GM18861 (cell line): Measurements from ENCODE around the gene DTHD1.

Experiments
- ATAC-seq: cut with Tn5 transposase; IDR thresholded peaks from one replicate; pipeline ENCODE4 v1.9.1; 2021; ENCODE audit not compliant: unreplicated experiment

DTHD1 gene

DNA sequence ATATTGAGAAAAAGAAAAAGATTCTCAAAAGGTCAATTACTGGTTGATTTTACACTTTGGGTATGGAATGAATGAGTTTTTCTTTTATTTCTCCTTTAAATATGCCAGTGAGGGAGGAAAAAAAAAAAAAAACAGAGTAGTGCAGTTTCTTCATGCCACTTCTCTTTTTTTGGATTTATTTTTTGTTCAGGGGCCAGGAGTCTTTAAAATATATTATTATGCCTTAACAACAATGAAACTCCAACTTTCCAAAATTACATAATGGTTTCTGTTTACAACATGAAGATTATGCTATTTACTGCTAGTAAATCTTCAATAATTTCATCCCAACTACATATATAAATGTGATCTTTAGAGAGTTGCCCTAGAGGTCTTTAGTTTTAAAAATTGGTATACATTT lies 31.9 kb downstream of the DTHD1 start:
- no peak for ATAC-seq

DNA sequence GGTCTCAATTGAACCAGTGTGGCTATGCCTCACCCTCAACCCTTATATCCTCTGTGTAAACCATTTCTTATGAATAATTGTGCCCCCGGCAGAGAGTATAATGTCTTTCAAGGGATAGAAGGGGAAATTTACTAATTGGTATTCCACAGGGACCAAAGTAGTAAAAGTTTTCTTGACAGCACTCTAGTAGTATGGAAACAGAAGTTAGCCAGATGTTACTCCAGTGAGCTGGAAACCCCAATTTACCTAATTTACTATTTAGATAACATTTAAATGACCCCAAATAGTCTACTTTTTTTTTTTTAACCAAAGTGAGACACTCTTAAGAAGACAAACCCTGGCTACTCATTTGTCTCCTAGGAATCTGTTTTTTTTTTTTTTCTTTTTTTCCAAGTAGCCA lies 32.3 kb downstream of the DTHD1 start:
- ATAC-seq, result no peak

DNA sequence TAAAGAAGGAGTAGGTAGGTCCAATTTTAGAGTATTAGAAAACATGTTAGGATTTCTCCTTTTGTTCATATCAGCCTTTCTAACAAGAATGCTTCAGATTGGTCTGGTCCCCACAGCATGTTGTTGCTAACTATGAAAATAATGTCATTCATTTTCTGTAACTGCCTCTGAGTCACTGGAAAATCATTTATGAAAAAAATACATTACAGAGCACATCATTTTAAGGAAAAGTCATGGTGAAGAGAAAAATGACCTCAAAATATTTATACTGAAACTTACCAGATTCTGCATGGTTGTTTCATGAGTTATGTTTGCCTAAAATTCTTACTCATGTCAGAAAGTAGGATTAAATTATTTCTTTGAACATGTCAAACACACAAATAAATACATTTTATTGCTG lies 35.2 kb downstream of the DTHD1 start:
- no peak for ATAC-seq

DNA sequence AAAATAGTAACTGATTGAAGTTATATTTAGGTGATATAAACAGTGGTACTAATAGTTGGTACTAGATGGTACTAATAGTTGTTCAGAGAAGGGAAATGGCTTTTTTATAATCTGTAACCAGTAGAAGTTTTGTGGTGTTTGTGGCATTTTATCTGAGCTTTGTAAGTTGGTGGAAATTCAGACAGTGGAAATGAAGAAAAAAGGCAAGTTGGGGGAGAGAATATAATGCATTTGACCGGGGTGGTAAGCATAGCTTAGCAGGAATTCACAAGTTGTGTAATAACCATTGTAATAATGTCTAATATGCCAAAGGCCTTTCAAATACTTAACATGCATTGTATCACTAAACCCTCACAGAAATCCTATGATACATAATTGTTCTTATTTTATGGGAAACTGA lies 36.3 kb downstream of the DTHD1 start:
- ATAC-seq, result no peak

DNA sequence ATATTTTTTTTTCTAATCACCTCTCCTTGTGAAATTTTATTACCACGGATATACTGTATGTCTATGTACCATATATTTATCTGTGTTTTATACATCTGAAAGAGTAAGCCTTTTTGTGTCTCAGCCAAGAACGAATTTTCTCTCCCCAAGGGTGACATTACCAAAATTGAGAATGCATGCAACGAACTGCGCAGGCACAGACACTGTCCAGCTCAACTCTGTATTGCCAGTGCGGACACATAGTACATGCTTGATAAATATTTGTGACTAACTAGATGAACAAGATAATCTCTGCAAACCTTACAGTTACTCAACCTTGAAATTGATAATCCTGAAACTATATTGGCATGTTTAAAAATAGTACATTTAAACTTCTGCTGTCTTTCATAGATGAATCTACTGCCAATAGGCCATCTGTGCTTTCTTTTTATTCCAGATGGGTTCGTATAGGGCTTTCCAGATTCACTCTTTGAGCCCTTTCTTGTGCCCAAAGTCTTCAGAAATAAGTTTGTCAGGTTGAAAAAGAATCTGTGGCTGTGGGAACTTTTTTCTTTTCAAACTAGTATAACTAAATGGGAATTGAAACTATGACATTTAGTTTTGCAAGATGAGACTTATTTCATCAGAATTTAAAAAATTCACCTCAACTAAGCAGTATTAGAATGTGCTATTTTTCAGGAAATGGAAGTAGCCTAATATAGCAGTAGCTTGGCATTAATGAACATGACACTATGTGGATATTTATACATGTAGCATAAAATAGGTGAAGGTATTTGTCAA lies 38.9 kb downstream of the DTHD1 start:
- ATAC-seq, result peak; percentile 37

DNA sequence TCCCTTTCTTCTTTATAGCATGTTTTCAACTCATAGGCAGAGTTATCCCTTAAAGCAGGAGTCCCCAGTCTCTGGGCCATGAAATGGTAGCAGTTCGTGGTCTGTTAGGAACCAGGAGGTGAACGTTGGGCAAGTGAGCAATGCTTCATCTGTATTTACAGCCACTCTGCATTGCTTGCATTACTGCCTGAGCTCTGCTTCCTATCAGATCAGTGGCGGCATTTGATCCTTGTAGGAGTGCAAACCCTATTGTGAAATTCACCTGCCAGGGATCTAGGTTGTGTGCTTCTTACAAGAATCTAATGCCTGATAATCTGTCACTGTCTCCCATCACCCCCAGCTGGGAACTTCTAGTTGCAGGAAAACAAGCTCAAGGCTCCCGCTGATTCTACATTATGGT lies 39.8 kb downstream of the DTHD1 start:
- no peak for ATAC-seq

DNA sequence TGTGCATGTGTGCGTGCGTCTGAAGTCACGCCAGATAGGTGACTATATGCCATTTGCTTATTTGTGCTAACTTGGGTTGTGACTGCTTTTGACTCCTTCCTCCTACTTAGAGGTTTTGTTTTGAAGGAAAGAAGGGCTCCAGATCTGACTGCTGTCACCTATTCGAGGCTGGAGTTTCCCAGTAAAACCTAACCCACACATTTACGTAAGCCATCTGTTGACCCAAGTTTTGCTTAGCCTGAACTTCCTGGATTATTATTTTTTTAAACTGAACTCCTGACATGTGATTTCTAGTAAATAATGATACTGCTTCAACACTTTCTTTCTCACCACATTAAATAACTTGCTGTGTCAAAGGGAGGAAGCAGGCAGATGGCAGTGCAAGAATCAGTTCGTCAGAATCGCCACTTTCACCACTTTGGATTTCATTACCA lies 41.5 kb downstream of the DTHD1 start:
- no peak for ATAC-seq

DNA sequence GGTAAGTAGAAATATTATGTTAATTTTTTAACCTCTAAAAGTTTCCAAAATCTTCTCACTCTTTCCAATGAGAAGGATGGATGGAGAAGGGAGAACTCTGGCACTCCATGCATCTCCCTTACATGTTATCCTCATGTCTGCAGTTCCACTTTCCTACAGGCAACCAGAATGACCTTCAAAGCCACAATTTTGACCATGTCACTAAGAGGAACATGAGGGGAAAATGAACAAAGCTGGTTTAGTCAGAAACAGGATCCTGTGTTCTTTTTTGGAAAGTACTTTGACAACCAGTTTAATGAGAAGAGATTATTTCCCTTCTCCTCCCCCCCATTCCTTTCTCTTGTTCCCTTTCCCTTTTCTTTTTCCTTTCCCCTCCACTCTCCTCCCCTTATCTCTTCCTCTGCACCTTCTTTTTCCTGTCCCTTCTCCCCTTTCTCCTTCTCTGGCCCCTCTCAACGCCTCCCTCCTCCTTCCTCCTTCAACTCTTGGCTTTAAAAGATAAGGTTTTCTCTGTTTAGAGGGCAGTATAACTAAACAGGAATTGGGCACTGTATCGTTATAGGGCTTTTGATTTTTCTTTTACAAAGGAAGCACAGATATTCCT lies 42.5 kb downstream of the DTHD1 start:
- ATAC-seq, result no peak

DNA sequence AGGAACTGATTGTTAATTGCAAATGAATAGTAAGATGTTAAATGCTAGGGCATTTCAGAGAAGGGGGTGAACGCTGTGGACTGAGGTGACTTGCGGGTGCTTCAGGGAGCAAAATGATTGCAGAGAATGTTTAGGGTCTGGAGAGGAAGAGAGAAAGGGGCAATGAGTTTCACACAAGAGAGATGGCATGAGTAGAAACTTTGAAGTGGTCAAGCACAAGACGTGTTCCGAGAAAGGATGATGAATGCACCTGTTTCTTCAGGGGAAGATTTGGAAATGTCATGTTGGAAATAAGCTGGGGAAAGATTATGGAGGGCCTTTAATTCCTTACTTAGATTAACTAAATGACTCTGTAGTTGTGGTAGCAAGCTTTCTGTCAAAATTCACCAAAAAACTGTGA lies 43.4 kb downstream of the DTHD1 start:
- no peak for ATAC-seq

DNA sequence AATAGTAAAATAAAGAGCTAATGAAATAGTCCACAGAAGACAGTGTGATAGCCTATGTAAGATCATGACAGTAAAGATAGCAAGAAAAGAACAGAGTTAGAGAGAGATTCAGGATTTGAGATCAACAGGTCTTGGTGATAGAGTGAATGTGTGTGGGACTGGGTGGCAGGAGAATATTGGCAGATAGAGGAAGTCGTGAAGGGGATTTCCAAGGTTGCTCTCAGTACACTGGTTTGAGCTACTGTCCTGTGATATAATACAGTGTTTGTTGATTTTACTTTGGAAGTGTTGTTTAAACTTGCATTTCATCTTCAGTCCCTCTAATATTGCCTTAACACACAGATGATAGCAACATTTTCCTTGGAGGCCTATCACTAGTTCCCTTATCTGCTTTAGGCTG lies 44.1 kb downstream of the DTHD1 start:
- peak; percentile 74 for ATAC-seq

DNA sequence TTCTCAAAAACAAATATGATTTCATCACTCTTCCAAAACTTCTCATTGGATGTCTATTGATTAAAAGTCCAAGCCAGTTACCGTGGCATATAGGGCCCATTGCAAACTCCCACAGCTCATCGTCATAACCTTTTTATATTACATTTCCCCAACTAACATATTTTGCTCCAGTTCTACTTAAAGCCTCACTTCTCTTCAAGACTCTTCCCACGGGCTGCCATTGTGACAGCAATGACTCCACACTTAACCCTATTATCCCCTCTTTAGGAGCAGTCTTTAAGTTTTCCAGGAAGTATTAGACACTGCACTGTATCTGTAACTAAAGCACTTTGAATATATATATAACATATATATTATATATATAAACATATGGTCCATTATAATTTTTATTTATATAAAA lies 44.5 kb downstream of the DTHD1 start:
- no peak for ATAC-seq

DNA sequence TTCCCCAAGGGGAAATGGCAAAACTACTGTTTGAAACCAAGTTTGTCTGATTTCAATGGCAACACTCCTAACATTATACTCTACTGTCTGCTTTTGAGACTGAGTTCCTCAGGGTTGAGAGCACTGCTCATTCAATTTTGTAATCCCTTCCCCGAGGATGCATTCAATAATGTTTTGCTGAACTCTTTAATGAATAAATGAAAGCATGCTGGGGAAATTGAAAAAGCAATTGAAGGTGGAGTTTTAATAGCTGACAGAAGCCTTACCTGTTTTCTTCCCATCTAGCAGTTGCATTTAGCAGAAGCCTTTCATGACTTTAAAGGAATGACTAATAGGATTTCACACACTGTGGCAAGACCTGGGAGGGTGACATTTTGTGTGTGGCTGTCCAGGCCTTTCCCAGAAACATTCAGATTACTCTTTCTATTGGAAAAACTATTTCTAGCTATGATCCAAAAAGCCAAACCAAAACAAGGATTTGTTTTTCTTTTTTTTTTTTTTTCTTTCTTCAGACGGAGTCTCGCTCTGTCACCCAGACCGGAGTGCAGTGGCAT lies 45.1 kb downstream of the DTHD1 start:
- no peak for ATAC-seq

DNA sequence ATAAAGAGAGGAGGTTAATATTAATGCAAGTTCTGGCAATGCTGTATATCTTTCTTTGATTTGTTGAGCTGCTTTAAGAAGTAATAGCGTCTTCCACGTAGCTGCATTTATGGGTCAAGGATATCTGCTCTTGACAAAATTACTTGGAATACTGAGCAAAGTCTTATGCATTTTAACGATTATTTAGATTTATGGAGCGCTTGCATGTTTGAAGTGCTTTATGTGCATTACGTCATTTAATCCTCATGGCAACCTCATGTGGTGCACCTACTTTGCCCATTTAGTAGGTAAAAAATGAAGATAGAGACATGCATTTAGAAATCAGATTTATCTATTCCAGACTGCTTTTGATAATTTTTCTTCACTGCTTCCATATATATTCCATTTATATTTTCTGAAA lies 46.0 kb downstream of the DTHD1 start:
- ATAC-seq, result no peak

DNA sequence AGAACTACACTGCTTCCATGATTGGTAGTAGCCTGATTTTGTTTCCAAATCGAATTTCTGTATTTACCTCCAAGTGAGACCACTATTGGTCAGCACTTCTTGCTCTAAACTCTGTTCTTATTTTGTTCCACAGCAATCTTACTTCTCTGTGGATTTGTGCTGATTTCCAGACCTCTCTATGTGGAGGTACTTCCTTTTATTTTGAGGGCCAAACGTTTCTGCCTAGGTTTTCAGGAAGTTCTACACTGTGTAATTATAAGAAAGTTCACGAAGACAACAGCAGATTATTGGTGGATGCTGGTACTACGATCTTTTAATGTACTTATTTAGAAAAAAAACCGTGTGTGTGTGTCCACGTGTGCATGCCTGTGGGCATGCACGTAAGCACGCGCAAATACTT lies 46.7 kb downstream of the DTHD1 start:
- ATAC-seq, result no peak

DNA sequence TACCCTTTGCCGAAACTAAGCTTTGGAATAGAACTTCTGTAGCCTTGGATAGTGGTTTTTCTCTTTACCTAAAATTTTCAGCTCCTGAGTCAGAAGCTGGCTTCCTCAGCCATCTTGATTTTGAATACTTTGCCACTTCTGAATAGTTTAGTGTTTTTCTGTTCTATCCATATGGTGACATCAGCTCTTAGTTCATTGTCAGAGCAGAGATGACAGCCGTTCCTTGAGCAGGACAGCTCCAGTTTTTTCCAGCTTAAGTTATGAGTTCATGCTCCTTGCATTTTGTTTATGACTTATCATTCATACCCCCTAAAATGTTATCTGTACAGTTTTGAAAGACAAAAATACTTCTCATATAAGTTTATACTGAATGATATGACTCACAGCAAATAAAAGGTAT lies 47.8 kb downstream of the DTHD1 start:
- ATAC-seq, result no peak

DNA sequence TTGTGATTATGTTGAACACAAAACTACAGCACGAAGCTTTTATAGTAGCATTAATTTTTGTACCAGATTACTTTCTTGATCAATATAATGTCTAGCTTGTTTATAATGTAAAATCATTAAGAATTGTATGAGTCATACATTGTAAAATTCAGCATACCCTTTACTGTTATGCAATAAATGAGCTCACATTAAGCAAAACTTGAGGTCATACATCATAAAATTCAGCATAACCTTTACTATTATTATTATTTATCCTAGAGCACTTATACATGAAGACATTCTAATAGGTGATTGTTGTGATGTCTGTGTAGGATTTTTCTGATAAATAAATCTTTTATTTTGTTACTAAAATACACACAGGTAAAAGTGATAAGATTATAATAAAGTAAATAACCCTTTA lies 49.4 kb downstream of the DTHD1 start:
- ATAC-seq, result no peak

DNA sequence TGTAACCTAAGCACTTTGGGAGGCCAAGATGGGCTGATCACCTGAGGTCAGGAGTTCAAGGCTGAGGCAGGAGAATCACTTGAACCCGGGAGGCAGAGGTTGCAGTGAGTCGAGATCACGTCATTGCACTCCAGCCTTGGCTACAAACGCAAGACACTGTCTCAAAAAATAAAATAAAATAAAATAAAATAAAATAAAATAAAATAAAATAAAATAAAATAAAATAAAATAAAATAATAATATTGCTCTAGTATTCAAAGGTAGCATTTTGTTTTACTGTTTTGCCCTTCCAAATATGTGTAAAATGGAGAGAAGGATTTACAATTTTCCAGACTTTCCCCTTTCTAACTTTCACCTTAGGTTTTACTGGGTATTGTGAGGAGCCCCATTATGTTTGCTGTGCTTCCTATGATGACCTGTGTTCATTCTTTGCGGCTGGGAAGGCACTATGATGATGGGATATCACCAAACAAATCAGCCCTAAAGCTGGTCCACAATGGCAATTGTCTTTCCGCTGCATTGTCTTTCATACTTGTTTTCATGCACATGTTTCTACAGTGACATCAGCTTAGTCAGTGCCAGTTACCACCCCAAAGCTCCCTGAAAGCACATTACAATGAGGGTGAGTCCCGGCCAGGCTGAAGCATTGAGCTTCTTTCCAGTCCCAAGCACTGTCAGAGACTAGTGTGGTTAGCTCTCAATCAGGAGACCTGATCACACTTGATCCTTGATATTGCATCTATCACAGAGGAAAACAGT lies 50.8 kb downstream of the DTHD1 start:
- ATAC-seq, result peak; percentile 59

DNA sequence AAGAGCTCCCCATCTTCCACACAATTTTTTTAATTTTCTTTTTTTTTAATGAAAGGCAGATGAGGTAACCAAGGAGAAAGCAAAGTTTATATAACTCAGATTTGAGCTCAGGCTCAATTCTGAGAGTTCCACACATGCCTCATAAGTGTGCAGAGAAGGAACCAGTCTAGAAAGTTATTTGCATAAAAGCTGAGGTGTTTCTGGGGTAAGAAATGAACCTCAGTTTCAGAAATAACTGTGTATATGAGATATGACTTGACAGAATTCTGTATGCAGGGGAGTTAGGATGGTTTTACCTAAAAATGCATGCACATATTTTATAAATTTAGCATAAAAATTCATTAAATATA lies 51.3 kb downstream of the DTHD1 start:
- peak; percentile 98 for ATAC-seq

DNA sequence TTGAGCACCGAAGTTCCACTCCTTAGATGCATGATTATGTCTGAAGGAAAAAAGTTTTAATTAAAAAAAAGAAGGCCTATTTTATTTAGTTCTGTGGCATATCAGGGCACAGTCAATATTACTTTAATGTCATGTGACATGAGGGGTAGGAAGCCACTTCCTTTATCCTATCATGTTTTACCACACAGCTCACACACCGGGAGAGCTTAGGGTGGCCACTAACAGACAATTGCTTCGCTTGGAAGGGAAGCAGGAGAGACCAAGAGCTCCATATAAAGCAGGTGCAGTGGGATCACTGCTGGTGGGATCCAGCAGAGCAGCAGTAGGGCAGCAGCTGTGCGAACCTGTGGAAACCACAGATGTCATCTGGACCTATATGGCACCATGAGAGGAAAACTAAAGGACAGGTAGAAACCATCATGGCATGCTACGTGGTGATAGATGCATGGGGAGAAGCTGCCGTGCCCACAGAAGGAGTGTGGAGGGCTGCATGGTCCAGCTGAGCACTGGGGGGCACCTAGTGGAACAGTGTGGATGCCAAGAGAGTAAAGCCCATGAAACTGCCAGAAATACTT lies 52.0 kb downstream of the DTHD1 start:
- ATAC-seq, result no peak

DNA sequence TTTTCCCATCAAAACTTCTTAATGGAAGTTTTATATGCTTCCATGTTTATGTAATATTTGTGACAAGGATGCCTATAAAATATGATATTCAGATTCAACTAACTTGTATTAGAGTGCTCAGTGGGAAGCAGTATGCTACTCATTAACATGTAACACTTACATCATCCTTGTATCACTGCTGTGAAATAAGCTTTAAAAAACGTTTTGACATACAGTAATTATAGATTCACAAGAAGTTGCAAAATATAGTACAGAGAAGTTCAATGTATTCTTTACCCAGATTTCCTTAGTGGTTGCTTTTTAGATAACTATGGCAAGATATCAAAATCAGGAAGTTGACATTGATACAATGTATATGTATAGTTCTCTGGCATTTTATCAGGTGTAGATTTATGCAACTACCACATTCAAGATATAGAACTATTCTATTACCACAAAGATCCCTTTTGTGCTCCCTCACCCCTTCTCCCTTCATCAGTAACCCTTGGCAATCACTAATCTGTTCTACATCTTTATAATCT lies 56.3 kb downstream of the DTHD1 start:
- no peak for ATAC-seq

DNA sequence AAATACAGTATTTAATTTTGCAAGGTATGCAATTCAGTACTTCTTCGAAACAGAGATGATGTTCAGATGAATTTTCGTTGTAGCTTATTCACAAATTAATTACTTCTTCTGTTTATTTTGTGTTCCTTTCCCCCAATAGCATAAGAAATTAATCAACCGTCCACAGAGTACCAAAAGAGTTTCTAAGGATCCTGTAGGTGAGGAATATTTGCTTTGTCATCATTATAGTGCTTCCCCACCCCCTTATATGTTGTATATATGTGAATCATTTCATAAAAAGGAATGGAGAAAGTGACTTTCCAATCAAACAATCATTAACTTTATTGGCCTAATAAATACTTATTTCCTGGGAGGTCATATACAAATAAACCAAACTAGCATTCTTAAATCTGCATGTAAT lies 57.6 kb downstream of the DTHD1 start:
- no peak for ATAC-seq
